Bronchial epithelial cell (primary cell): ENCODE data around the gene OR2AK2. TPM values are rescaled to one million over a fixed set of nuclear protein-coding genes. Genes with fewer than 3 reads are reported as not detected.
"Not testable (repeated sequence)": the region's sequence is repeated elsewhere in the genome, so short reads cannot be mapped to it uniquely, and the experiment has no call there.

Source experiments
- DNase-seq: peaks from one replicate; pipeline ENCODE4 v3.0.0-alpha.2; 2010; ENCODE audit warnings: low read depth
- FAIRE-seq: peaks from 2 replicates; lab custom pipeline; 2011; peaks lifted over from hg19 to GRCh38; lab: Jason Lieb, UNC
- H3K27me3 ChIP-seq: 2 replicates; pipeline ENCODE4 v1.5.1; 2011; ENCODE audit warnings: low read length; ENCODE audit not compliant: control insufficient read depth, insufficient read depth
- H3K36me3 ChIP-seq: 2 replicates; pipeline ENCODE4 v1.5.1; 2011; ENCODE audit warnings: low read length; ENCODE audit not compliant: control insufficient read depth, insufficient read depth
- H3K4me3 ChIP-seq: 2 replicates; pipeline ENCODE4 v1.5.1; 2011; ENCODE audit warnings: mild to moderate bottlenecking, low read depth, low read length, control low read depth
- CTCF ChIP-seq: IDR thresholded peaks from 2 replicates; pipeline ENCODE4 v1.5.1; 2011; ENCODE audit warnings: mild to moderate bottlenecking, moderate library complexity, low read length, control low read depth, inconsistent platforms; ENCODE audit not compliant: insufficient read depth, severe bottlenecking
- total RNA-seq: library from RNA; depleted of rRNA; stranded (reverse); fragments of >200 nt; gene quantifications from 2 replicates; pipeline ENCODE4 v1.2.1, GENCODE V29; 2014

OR2AK2 gene
- total RNA-seq, 1 donor from 2014 or later: not detected

GRCh38 chr1:247935781-247936180 lies 29.3 kb upstream of the OR2AK2 start:
- no peaks in the 10 kb centered on the region for H3K36me3 ChIP-seq
- H3K27me3 ChIP-seq: no peaks in the 10 kb centered on the region
- no peak overlapping the region for H3K4me3 ChIP-seq
- DNase-seq (no peak), FAIRE-seq (no peak)
- TF ChIP-seq CTCF: no peak

- FAIRE-seq (no peak), DNase-seq (no peak)
- no peaks in the 10 kb centered on the region for H3K36me3 ChIP-seq
- H3K4me3 ChIP-seq: no peak overlapping the region
- H3K27me3 ChIP-seq: no peaks in the 10 kb centered on the region
- TF ChIP-seq CTCF: no peak
These were observed 28.6 kb upstream of the OR2AK2 start for GRCh38 chr1:247936415-247936814.

- not testable (repeated sequence) for H3K27me3 ChIP-seq, FAIRE-seq, DNase-seq
These were observed 27.9 kb upstream of the OR2AK2 start for GRCh38 chr1:247936965-247937734.

GRCh38 chr1:247942624-247943023 lies 22.4 kb upstream of the OR2AK2 start:
- Histone ChIP-seq H3K27me3 (no peaks in the 10 kb centered on the region), H3K36me3 (no peaks in the 10 kb centered on the region), H3K4me3 (no peak overlapping the region)
- DNase-seq (no peak), FAIRE-seq (no peak)
- no peak for TF ChIP-seq CTCF

More at GRCh38 chr1:247936965-247937734, 27.9 kb upstream of the OR2AK2 start:
- H3K36me3 ChIP-seq, H3K4me3 ChIP-seq: not testable (repeated sequence)
- TF ChIP-seq CTCF: peak; percentile 24

- H3K4me3 ChIP-seq: no peak within 1 kb of the TSS
- FAIRE-seq: no peak
These were observed 16.5 kb upstream of the OR2AK2 start, which contains the start of gene OR2L8 for GRCh38 chr1:247948558-247948957. Gene OR2L8 (plus strand): TSS chr1:247948858. CDS start chr1:247948858, 0 bp downstream.

More at GRCh38 chr1:247948558-247948957, 16.5 kb upstream of the OR2AK2 start, which contains the start of gene OR2L8:
- Histone ChIP-seq H3K36me3 (no peaks in the 10 kb centered on the region), H3K27me3 (no peaks in the 10 kb centered on the region)
- TF ChIP-seq CTCF: no peak
- DNase-seq: no peak
